ENCODE data around the gene NRTN. TPM values are rescaled to one million over a fixed set of nuclear protein-coding genes. Genes with fewer than 3 reads are reported as not detected.

Gene NRTN
- total RNA-seq, 1 experiment from 2014 or later, result 3.9 TPM

DNA sequence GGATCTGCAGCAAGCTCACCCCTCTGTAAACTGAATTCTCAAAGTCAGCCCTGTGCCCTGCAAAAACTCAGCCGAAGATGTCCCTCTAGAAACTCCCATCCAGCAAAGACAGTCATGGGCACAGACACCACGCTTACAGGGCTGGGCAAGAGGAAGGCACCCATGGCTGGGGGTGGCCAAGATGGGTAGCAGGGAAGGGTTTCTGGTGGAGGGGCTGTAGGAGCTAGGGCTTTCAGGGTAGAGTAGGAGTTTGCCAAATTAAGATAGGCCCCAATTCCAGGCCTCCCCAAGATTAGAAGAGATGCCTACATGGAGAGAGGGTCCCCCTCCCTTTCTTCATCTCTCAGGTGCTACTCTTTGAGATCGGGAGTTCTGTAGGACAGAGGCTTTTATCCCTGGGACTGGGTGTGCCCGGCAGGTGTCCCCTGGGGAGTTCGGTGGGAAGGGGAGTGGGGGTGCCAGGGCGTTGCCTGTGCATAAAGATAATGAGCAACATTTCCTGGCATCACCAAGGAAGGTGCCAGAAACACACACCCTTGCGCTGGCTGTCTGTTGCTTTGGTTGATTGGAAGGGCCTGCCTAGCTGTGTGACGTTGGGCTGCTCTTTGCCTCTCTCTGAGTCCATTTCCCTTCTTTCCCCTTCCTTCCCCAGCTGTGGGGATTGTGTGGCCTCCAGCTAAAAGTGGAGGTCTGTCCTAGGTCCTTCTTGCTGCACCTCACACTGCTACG, 9.4 kb downstream of the NRTN start:
- Histone ChIP-seq H3K4me1 (ENCODE audit: insufficient read depth, low read length) (no peaks in the 10 kb centered on the region), H3K4me2 (ENCODE audit: low read length) (no peak overlapping the region), H3K27ac (ENCODE audit: low read length) (no peak overlapping the region), H3K9ac (ENCODE audit: low read length) (no peak overlapping the region), H3K27me3 (ENCODE audit: low read length) (no peaks in the 10 kb centered on the region), H2AFZ (ENCODE audit: low read length) (no peak overlapping the region), H3K36me3 (ENCODE audit: low read depth, low read length) (no peaks in the 10 kb centered on the region), H3K79me2 (ENCODE audit: low read length) (no peaks in the 10 kb centered on the region), H3K9me2 (replicated peaks; ENCODE audit: low read length) (no peaks in the 10 kb centered on the region), H3F3A (ENCODE audit: low read length, unreplicated experiment) (no peaks in the 10 kb centered on the region), H4K20me1 (ENCODE audit: low read length) (no peaks in the 10 kb centered on the region), H3K9me3 (ENCODE audit: low read length) (no peaks in the 10 kb centered on the region), H3K4me3 (ENCODE audit: low read length) (no peak overlapping the region)
- ChIA-PET CTCF (no interaction called here), POLR2A (ENCODE audit: unreplicated experiment) (no interaction called here)
- TF ChIP-seq EZH2 (IDR thresholded peaks at IDR 0.05; ENCODE audit: low read length, unreplicated experiment) (no peak), EZH2phosphoT487 (IDR thresholded peaks at IDR 0.05; ENCODE audit: borderline replicate concordance, low read length) (no peak)
- TF ChIP-seq, protein P1, sequence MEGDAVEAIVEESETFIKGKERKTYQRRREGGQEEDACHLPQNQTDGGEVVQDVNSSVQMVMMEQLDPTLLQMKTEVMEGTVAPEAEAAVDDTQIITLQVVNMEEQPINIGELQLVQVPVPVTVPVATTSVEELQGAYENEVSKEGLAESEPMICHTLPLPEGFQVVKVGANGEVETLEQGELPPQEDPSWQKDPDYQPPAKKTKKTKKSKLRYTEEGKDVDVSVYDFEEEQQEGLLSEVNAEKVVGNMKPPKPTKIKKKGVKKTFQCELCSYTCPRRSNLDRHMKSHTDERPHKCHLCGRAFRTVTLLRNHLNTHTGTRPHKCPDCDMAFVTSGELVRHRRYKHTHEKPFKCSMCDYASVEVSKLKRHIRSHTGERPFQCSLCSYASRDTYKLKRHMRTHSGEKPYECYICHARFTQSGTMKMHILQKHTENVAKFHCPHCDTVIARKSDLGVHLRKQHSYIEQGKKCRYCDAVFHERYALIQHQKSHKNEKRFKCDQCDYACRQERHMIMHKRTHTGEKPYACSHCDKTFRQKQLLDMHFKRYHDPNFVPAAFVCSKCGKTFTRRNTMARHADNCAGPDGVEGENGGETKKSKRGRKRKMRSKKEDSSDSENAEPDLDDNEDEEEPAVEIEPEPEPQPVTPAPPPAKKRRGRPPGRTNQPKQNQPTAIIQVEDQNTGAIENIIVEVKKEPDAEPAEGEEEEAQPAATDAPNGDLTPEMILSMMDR (conservative IDR thresholded peaks at IDR 0.05; ENCODE audit: low read depth, low read length), result no peak
- DNase-seq, result no peak
- ATAC-seq, result no peak
- BruUV-seq (replicated peaks), result no TSS peak
- intact Hi-C loops (cut with micrococcal nuclease), result no loop called here

DNA sequence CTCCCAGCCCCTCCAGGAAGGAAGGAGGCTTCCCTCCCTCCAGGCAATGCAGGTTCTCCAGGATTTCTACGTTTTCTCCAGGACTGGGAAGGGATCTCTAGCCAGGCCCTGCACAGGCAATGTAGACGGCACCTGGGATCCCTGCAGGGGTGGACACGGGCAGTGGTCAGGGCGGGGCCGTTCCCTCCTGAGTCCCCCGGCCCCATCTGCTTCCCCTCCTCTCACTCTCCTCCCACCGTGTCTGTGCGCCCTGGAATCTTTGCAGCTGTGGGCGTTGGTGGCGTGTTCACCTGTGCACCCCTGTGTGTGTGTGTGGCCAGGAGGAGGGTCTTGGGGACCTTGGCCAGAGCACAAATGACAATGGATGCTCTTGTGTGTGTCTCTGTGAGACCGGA, 10.0 kb downstream of the NRTN start:
- H3K4me1 ChIP-seq (ENCODE audit: insufficient read depth, low read length), result no peaks in the 10 kb centered on the region
- H3K79me2 ChIP-seq (ENCODE audit: low read length), result no peaks in the 10 kb centered on the region
- H4K20me1 ChIP-seq (ENCODE audit: low read length), result no peaks in the 10 kb centered on the region
- H3K9ac ChIP-seq (ENCODE audit: low read length), result no peak overlapping the region
- POLR2A ChIA-PET (ENCODE audit: unreplicated experiment), result no interaction called here
- H3K9me2 ChIP-seq (replicated peaks; ENCODE audit: low read length), result no peaks in the 10 kb centered on the region
- H3K27me3 ChIP-seq (ENCODE audit: low read length), result no peaks in the 10 kb centered on the region
- H3K4me2 ChIP-seq (ENCODE audit: low read length), result no peak overlapping the region
- ATAC-seq, result no peak
- H2AFZ ChIP-seq (ENCODE audit: low read length), result no peak overlapping the region
- CTCF ChIA-PET, result no interaction called here
- no peaks in the 10 kb centered on the region for H3K36me3 ChIP-seq (ENCODE audit: low read depth, low read length)
- no peaks in the 10 kb centered on the region for H3K9me3 ChIP-seq (ENCODE audit: low read length)
- no TSS peak for BruUV-seq (replicated peaks)
- H3K27ac ChIP-seq (ENCODE audit: low read length), result no peak overlapping the region
- DNase-seq, result no peak
- intact Hi-C loops (cut with micrococcal nuclease), result no loop called here
- H3F3A ChIP-seq (ENCODE audit: low read length, unreplicated experiment), result no peaks in the 10 kb centered on the region
- no peak overlapping the region for H3K4me3 ChIP-seq (ENCODE audit: low read length)
- TF ChIP-seq, protein P1 (conservative IDR thresholded peaks at IDR 0.05; ENCODE audit: low read depth, low read length), result no peak
- TF ChIP-seq EZH2phosphoT487 (IDR thresholded peaks at IDR 0.05; ENCODE audit: borderline replicate concordance, low read length) (no peak), EZH2 (IDR thresholded peaks at IDR 0.05; ENCODE audit: low read length, unreplicated experiment) (no peak)

DNA sequence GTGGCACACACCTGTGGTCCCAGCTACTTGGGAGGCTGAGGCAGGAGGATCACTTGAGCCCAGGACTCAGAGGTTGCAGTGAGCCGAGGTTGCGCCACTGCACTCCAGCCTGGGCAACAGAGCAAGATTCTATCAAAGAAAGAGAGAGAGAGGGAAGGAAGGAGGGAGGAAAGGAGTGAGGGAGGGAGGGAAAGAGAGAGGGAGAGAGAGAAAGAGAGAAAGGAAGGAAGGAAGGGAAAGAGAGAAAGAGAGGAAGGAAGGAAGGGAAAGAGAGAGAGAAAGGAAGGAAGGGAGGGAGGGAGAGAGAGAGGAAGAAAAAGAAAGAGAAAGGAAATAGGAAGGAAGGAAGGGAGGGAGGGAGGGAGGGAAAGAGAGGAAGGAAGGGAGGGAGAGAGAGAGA, 12.4 kb downstream of the NRTN start:
- POLR2A ChIA-PET (ENCODE audit: unreplicated experiment), result no interaction called here

More for the DNA sequence above, 12.4 kb downstream of the NRTN start:
- Histone ChIP-seq H3K27ac (ENCODE audit: low read length) (no peak overlapping the region), H3K79me2 (ENCODE audit: low read length) (no peaks in the 10 kb centered on the region), H3K4me2 (ENCODE audit: low read length) (no peak overlapping the region), H3F3A (ENCODE audit: low read length, unreplicated experiment) (no peaks in the 10 kb centered on the region), H3K4me3 (ENCODE audit: low read length) (no peak overlapping the region), H3K4me1 (ENCODE audit: insufficient read depth, low read length) (no peaks in the 10 kb centered on the region), H3K27me3 (ENCODE audit: low read length) (no peaks in the 10 kb centered on the region), H3K9me2 (replicated peaks; ENCODE audit: low read length) (no peaks in the 10 kb centered on the region), H2AFZ (ENCODE audit: low read length) (no peak overlapping the region), H3K36me3 (ENCODE audit: low read depth, low read length) (no peaks in the 10 kb centered on the region), H4K20me1 (ENCODE audit: low read length) (no peaks in the 10 kb centered on the region), H3K9me3 (ENCODE audit: low read length) (no peaks in the 10 kb centered on the region), H3K9ac (ENCODE audit: low read length) (no peak overlapping the region)
- CTCF ChIA-PET, result no interaction called here
- DNase-seq (no peak), ATAC-seq (no peak)
- TF ChIP-seq EZH2 (IDR thresholded peaks at IDR 0.05; ENCODE audit: low read length, unreplicated experiment) (no peak), EZH2phosphoT487 (IDR thresholded peaks at IDR 0.05; ENCODE audit: borderline replicate concordance, low read length) (no peak)
- TF ChIP-seq, protein P1 (conservative IDR thresholded peaks at IDR 0.05; ENCODE audit: low read depth, low read length), result no peak
- intact Hi-C loops (cut with micrococcal nuclease), result no loop called here
- BruUV-seq (replicated peaks), result no TSS peak
